SK-N-SH (cell line): ENCODE results near the gene SRXN1. TPM values are rescaled to one million over a fixed set of nuclear protein-coding genes. Genes with fewer than 3 reads are reported as not detected.

Source experiments
- CTCF ChIA-PET: fragments of 300-600, 350-600 bp; formaldehyde crosslinking; extraction: SDS; loops from one replicate; lab custom pipeline; 2021; lab: Yijun Ruan, JAX
- POLR2A ChIA-PET: fragments of 350-600 bp; sonication (Branson Sonifier 250); formaldehyde crosslinking; extraction: SDS; loops from one replicate; lab custom pipeline; 2020; ENCODE audit warnings: antibody characterized with exemption, inconsistent platforms; lab: Yijun Ruan, JAX
- DNase-seq: peaks from one replicate; pipeline ENCODE4 v3.0.0; 2012
- H2AFZ ChIP-seq: fragments of 200-600 bp; sonication (generic); 2 replicates; pipeline ENCODE4 v1.8.1; 2016; ENCODE audit warnings: antibody characterized with exemption, mild to moderate bottlenecking, low read depth
- H3F3A ChIP-seq: fragments of 200-600 bp; sonication (generic); replicated peaks from 2 replicates; pipeline ENCODE3; 2016; ENCODE audit warnings: antibody characterized with exemption, mild to moderate bottlenecking; ENCODE audit not compliant: insufficient read depth
- H3K27ac ChIP-seq, 2 experiments: fragments of 200-500 bp in 1 of 2; fragments of 200-600 bp in 1 of 2; sonication (Bioruptor generic) in 1 of 2; sonication (generic), shearing (Covaris generic) in 1 of 2; 2 replicates each; pipeline versions ENCODE4 v1.5.1 to v1.6.1; 2014 to 2016; ENCODE audit warnings: low read depth in 2 of 2, inconsistent platforms in 1 of 2, low read length in 1 of 2, mild to moderate bottlenecking in 1 of 2, mixed read lengths in 1 of 2
- H3K27me3 ChIP-seq: fragments of 200-600 bp; sonication (generic), shearing (Covaris generic); 2 replicates; pipeline ENCODE4 v1.6.1; 2016; ENCODE audit warnings: mixed run types; ENCODE audit not compliant: insufficient read depth
- H3K36me3 ChIP-seq, 2 experiments: fragments of 200-500 bp in 1 of 2; fragments of 200-600 bp in 1 of 2; sonication (Bioruptor generic) in 1 of 2; sonication (generic) in 1 of 2; replicated peaks in 1 of 2; 2 replicates each; pipeline versions ENCODE3 to v1.5.1; 2014 to 2016; ENCODE audit warnings: low read length in 1 of 2, mild to moderate bottlenecking in 1 of 2; ENCODE audit not compliant: insufficient read depth in 2 of 2, control insufficient read depth in 1 of 2
- H3K4me1 ChIP-seq, 2 experiments: fragments of 200-500 bp in 1 of 2; fragments of 200-600 bp in 1 of 2; sonication (Bioruptor generic) in 1 of 2; sonication (generic), shearing (Covaris generic) in 1 of 2; 2 replicates each; pipeline versions ENCODE4 v1.5.1 to v1.6.1; 2014 to 2016; ENCODE audit warnings: low read depth in 1 of 2, low read length in 1 of 2, mixed run types in 1 of 2; ENCODE audit not compliant: insufficient read depth in 2 of 2, control insufficient read depth in 1 of 2
- H3K4me2 ChIP-seq: fragments of 200-600 bp; sonication (generic), shearing (Covaris generic); 2 replicates; pipeline ENCODE4 v1.6.1; 2017; ENCODE audit warnings: mixed run types
- H3K4me3 ChIP-seq, 2 experiments: fragments of 200-500 bp in 1 of 2; fragments of 200-600 bp in 1 of 2; sonication (Bioruptor generic) in 1 of 2; sonication (generic), shearing (Covaris generic) in 1 of 2; 2 replicates each; pipeline versions ENCODE4 v1.5.1 to v1.8.1; 2014 to 2016; ENCODE audit warnings: low read depth in 2 of 2, inconsistent platforms in 1 of 2, low read length in 1 of 2, mild to moderate bottlenecking in 1 of 2, mixed read lengths in 1 of 2, moderate library complexity in 1 of 2
- H3K79me2 ChIP-seq: fragments of 200-600 bp; sonication (generic); 2 replicates; pipeline ENCODE4 v1.8.1; 2017; ENCODE audit warnings: mild to moderate bottlenecking; ENCODE audit not compliant: insufficient read depth
- H3K9ac ChIP-seq: fragments of 200-600 bp; sonication (generic); 2 replicates; pipeline ENCODE4 v1.6.1; 2017; ENCODE audit warnings: mixed run types
- H3K9me2 ChIP-seq: fragments of 200-600 bp; sonication (generic); 2 replicates; pipeline ENCODE4 v1.6.1; 2017; ENCODE audit warnings: mixed run types
- H3K9me3 ChIP-seq: fragments of 200-600 bp; sonication (generic); 2 replicates; pipeline ENCODE4 v1.6.1; 2017; ENCODE audit warnings: mixed run types, mild to moderate bottlenecking, moderate library complexity
- H4K20me1 ChIP-seq: fragments of 200-600 bp; sonication (generic); 2 replicates; pipeline ENCODE4 v1.6.1; 2017; ENCODE audit warnings: mild to moderate bottlenecking, mixed run types; ENCODE audit not compliant: insufficient read depth
- FOSL2 ChIP-seq: IDR thresholded peaks from 2 replicates; pipeline ENCODE4 v1.4.0; 2012; ENCODE audit warnings: low read depth, mild to moderate bottlenecking, moderate library complexity, borderline replicate concordance
- FOXJ3 ChIP-seq: sonication (generic); formaldehyde crosslinking; IDR thresholded peaks from 2 replicates; pipeline ENCODE4 v1.5.1; 2020; ENCODE audit warnings: mild to moderate bottlenecking, missing genetic modification reagents
- GABPA ChIP-seq: IDR thresholded peaks from 2 replicates; pipeline ENCODE4 v1.4.0; 2012; ENCODE audit warnings: low read depth, mild to moderate bottlenecking
- JUND ChIP-seq: IDR thresholded peaks from 2 replicates; pipeline ENCODE4 v1.4.0; 2012
- MEF2A ChIP-seq: IDR thresholded peaks from 2 replicates; pipeline ENCODE4 v1.4.0; 2012; ENCODE audit warnings: low read depth, borderline replicate concordance
- MXI1 ChIP-seq: IDR thresholded peaks from 2 replicates; pipeline ENCODE4 v1.6.1; 2012; ENCODE audit warnings: mild to moderate bottlenecking, low read depth, low read length, improper control_type of control experiment
- POLR2AphosphoS5 ChIP-seq: IDR thresholded peaks from 2 replicates; pipeline ENCODE4 v1.6.1; 2012; ENCODE audit warnings: low read depth, low read length
- RAD21 ChIP-seq: IDR thresholded peaks from 2 replicates; pipeline ENCODE4 v1.6.1; 2012; ENCODE audit warnings: mild to moderate bottlenecking, low read length
- RCOR1 ChIP-seq: fragments of 150-350 bp; IDR thresholded peaks from 2 replicates; pipeline ENCODE4 v1.6.1; 2017; ENCODE audit warnings: antibody characterized with exemption, low read length
- RFX5 ChIP-seq: IDR thresholded peaks from 2 replicates; pipeline ENCODE4 v1.6.1; 2012; ENCODE audit warnings: mild to moderate bottlenecking, improper control_type of control experiment, low read length
- RXRA ChIP-seq: IDR thresholded peaks from 2 replicates; pipeline ENCODE4 v1.4.0; 2012; ENCODE audit warnings: low read depth, mild to moderate bottlenecking, borderline replicate concordance
- SIN3A ChIP-seq: IDR thresholded peaks from 2 replicates; pipeline ENCODE4 v1.6.1; 2012; ENCODE audit warnings: low read depth, mild to moderate bottlenecking, low read length, moderate library complexity, borderline replicate concordance
- SMC3 ChIP-seq: IDR thresholded peaks from 2 replicates; pipeline ENCODE4 v1.6.1; 2012; ENCODE audit warnings: low read depth, low read length, improper control_type of control experiment
- TCF12 ChIP-seq: IDR thresholded peaks from 2 replicates; pipeline ENCODE4 v1.4.0; 2012
- YY1 ChIP-seq: IDR thresholded peaks from 2 replicates; pipeline ENCODE4 v1.4.0; 2012; ENCODE audit warnings: low read depth, mild to moderate bottlenecking
- WGBS: methylation state at CpG from one replicate; pipeline ENCODE4 v1.1.6; 2017; ENCODE audit warnings: low lambda C conversion rate; 5-methylcytosine and 5-hydroxymethylcytosine counted together
- polyA plus RNA-seq, 3 experiments: library from polyadenylated mRNA; depleted of rRNA; stranded (reverse); fragments of >200 nt; gene quantifications; 2 replicates each; pipeline ENCODE4 v1.2.3, GENCODE V29; 2012
- TF ChIP-seq, protein P1 (sequence below): IDR thresholded peaks from 2 replicates; pipeline ENCODE4 v1.6.1; 2012; ENCODE audit warnings: mild to moderate bottlenecking, low read depth, low read length, moderate library complexity
- TF ChIP-seq, protein P2 (sequence below): fragments of 200-600 bp; sonication (generic); IDR thresholded peaks from 2 replicates; pipeline ENCODE4 v1.6.1; 2017; ENCODE audit warnings: antibody characterized with exemption, mild to moderate bottlenecking, moderate library complexity
- TF ChIP-seq, protein P3 (sequence below): IDR thresholded peaks from 2 replicates; pipeline ENCODE4 v1.4.0; 2012; ENCODE audit warnings: low read depth
- TF ChIP-seq, protein P4 (sequence below): fragments of 150-350 bp; IDR thresholded peaks from 2 replicates; pipeline ENCODE4 v1.6.1; 2016; ENCODE audit warnings: mild to moderate bottlenecking, low read depth, low read length

The SRXN1 gene
- polyA plus RNA-seq, 1 of the 3 experiments (the other 2 are of a cell fraction) = 26.2 TPM

DNA sequence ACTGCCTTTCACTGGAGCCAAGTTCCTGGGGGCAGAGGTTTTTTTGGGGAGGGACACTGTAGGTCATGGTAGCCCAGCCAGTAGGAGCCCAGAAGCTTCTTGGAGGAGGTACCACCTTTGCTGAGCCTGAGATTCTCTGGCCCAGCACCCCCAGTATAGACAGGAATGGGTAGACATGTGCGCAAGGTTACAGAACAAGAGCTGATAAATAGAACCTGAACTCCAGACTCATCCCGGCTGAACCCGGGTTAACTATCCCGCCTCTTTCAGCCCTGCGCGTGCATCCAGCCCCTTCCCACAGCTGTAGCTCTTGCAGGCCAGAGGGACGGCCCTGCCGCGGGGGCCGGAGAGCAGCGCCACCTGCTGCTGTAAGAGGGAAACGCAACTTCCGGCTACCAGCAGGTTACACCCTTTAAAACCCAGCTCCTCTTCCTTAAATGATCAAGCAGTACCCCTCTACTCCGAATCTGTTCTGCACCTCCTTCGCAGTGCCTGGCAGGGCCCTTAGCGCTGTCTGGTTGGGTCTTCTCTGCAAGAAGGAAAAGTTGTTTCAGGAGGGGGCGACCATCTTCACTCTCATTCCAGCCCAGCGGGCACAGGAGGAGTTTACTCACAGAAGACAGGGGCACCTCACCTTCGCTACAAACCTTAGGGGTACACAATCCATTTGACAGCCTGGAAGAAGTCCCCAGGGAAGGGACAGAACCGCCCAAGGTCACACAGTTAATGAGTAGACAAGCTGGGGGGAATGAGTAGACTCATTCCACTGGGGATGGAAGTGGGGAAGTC is 7.5 kb downstream of the SRXN1 start (continued):
- TF ChIP-seq, protein P1, sequence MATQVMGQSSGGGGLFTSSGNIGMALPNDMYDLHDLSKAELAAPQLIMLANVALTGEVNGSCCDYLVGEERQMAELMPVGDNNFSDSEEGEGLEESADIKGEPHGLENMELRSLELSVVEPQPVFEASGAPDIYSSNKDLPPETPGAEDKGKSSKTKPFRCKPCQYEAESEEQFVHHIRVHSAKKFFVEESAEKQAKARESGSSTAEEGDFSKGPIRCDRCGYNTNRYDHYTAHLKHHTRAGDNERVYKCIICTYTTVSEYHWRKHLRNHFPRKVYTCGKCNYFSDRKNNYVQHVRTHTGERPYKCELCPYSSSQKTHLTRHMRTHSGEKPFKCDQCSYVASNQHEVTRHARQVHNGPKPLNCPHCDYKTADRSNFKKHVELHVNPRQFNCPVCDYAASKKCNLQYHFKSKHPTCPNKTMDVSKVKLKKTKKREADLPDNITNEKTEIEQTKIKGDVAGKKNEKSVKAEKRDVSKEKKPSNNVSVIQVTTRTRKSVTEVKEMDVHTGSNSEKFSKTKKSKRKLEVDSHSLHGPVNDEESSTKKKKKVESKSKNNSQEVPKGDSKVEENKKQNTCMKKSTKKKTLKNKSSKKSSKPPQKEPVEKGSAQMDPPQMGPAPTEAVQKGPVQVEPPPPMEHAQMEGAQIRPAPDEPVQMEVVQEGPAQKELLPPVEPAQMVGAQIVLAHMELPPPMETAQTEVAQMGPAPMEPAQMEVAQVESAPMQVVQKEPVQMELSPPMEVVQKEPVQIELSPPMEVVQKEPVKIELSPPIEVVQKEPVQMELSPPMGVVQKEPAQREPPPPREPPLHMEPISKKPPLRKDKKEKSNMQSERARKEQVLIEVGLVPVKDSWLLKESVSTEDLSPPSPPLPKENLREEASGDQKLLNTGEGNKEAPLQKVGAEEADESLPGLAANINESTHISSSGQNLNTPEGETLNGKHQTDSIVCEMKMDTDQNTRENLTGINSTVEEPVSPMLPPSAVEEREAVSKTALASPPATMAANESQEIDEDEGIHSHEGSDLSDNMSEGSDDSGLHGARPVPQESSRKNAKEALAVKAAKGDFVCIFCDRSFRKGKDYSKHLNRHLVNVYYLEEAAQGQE = 0 out of 2 replicates have a peak, but pooled peaks have one; percentile 14
- TF ChIP-seq TCF12 = no peak
- 0 out of 2 replicates have a peak, but pooled peaks have one; percentile 58 for TF ChIP-seq RFX5
- peak; percentile 61; the same call in 1 of the 2 replicates for TF ChIP-seq MXI1
- peak; percentile 17; the same call in 1 of the 2 replicates for TF ChIP-seq RCOR1
- TF ChIP-seq, protein P2, sequence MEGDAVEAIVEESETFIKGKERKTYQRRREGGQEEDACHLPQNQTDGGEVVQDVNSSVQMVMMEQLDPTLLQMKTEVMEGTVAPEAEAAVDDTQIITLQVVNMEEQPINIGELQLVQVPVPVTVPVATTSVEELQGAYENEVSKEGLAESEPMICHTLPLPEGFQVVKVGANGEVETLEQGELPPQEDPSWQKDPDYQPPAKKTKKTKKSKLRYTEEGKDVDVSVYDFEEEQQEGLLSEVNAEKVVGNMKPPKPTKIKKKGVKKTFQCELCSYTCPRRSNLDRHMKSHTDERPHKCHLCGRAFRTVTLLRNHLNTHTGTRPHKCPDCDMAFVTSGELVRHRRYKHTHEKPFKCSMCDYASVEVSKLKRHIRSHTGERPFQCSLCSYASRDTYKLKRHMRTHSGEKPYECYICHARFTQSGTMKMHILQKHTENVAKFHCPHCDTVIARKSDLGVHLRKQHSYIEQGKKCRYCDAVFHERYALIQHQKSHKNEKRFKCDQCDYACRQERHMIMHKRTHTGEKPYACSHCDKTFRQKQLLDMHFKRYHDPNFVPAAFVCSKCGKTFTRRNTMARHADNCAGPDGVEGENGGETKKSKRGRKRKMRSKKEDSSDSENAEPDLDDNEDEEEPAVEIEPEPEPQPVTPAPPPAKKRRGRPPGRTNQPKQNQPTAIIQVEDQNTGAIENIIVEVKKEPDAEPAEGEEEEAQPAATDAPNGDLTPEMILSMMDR = peak; percentile 94
- no peak for TF ChIP-seq RXRA

DNA sequence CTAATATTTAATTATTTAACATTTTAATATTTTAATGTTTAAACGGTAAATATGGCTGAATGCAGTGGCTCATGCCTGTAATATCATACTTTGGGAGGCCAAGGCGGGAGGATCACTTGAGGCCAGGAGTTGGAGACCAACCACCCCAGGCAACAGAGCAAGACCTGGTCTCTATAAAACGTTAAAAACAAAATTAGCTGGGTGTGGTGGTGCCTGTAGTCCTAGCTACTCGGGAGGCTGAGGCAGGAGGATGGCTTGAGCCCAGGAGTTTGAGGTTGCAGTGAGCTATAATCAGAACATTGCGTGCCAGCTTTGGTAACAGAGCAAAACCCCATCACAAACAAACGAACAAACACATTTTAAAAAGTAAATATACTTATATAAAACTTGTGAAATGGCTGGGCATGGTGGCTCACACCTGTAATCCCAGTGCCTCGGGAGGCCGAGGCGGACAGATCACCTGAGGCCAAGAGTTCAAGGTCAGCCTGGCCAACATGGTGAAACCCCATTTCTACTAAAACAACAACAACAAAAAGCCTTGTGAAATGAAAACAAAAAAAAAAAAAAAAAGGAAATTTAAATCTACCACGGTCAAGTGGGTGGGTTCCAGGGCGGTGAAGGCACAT is 8.2 kb downstream of the SRXN1 start:
- Histone ChIP-seq H3K79me2 (peaks cover 10% of the 10 kb centered on the region; the same call in 1 of the 2 replicates), H3K36me3 (peaks cover 20 to 30% of the 10 kb centered on the region in 2 experiments), H3K4me2 (no peak overlapping the region), H3K9ac (no peak overlapping the region), H3K27me3 (no peaks in the 10 kb centered on the region), H3K4me3 (no peak overlapping the region), H2AFZ (no peak overlapping the region), H4K20me1 (peaks cover 15% of the 10 kb centered on the region; the same call in 1 of the 2 replicates), H3K9me2 (no peaks in the 10 kb centered on the region), H3K4me1 (peaks cover 0 to 3% of the 10 kb centered on the region in 2 experiments; a peak in 1 of 4 replicates), H3K27ac (no peak overlapping the region), H3K9me3 (no peaks in the 10 kb centered on the region), H3F3A (peaks cover 24% of the 10 kb centered on the region)
- CTCF ChIA-PET = interaction anchor here (0.6 to 7.8 kb wide), 63 partner anchors 9 to 289 kb away, joined by 3 to 150 read pairs (median 6); partner anchors contain the start of genes CSNK2A1, SCRT2 and TCF15
- POLR2A ChIA-PET = interaction anchor here (0.9 to 1.1 kb wide), 3 partner anchors 84 to 102 kb away, joined by 3 read pairs; no protein-coding TSS in a partner anchor
- DNase-seq = no peak
- 81% methylated on average over 11 of the region's 11 CpGs for WGBS
- TF ChIP-seq SIN3A (no peak), SMC3 (no peak), FOSL2 (no peak), YY1 (no peak), GABPA (no peak), RAD21 (no peak), JUND (no peak), MEF2A (no peak), RCOR1 (no peak), POLR2AphosphoS5 (no peak), FOXJ3 (no peak), MXI1 (no peak)
- TF ChIP-seq, protein P3, sequence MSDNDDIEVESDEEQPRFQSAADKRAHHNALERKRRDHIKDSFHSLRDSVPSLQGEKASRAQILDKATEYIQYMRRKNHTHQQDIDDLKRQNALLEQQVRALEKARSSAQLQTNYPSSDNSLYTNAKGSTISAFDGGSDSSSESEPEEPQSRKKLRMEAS = no peak
- TF ChIP-seq, protein P2 = no peak
- TF ChIP-seq, protein P4, sequence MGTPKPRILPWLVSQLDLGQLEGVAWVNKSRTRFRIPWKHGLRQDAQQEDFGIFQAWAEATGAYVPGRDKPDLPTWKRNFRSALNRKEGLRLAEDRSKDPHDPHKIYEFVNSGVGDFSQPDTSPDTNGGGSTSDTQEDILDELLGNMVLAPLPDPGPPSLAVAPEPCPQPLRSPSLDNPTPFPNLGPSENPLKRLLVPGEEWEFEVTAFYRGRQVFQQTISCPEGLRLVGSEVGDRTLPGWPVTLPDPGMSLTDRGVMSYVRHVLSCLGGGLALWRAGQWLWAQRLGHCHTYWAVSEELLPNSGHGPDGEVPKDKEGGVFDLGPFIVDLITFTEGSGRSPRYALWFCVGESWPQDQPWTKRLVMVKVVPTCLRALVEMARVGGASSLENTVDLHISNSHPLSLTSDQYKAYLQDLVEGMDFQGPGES = no peak
